DMS153 treated with DMSO at 0.1 percent for 48 hours (cell line): ENCODE measurements around the gene KAT2A.

Source experiments
- DNase-seq: peaks from one replicate; lab custom pipeline; 2025; ENCODE audit not compliant: unreplicated experiment; lab: John Stamatoyannopoulos, UW

Gene KAT2A

DNA sequence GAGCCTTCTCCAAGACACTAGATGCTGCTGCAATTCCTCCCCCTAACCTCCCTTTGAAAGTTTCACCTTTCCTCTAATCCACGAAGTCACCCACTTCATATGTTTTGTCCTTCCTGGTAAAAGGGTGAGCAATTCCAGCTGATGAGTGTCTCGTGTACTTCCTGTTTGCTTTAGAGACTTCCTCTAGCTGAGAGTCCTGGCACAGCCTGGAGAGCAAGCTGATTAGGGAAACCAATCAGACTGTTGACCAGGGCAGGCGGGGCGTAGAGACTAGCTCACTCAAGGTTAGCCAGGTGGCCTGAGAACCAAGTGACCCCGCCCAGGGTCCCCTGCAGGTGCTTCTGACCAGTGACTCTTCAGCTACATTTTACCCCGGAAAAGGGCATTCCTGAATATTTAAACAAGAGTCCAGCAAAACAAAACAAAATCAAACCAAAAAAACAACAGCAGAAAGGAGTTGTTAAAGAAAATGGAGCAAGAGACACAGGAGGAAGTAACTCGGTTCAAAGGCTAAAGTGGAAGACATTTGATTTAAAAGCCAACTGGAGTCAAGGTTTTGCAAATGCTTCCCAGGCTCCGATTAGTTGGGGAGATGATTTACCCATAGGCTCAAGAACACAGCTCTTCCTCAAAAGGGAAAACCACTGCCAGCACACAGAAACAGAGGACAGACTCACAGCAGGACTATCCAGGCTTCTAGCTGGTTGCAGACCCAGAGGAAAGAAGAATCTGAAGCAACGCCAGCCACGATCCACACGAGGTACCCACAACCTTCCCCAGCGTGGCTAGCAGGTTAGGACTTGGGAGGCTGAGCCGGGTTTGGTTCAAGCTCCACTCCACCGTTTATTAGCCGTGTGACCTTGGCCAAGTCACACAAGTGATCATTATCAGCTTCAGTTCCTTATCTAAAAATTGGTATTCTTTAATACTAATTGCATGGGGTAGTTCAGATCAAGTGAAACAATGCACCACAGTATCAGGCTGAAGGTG, 14.8 kb upstream of the KAT2A start:
- peak; percentile 70 for DNase-seq

DNA sequence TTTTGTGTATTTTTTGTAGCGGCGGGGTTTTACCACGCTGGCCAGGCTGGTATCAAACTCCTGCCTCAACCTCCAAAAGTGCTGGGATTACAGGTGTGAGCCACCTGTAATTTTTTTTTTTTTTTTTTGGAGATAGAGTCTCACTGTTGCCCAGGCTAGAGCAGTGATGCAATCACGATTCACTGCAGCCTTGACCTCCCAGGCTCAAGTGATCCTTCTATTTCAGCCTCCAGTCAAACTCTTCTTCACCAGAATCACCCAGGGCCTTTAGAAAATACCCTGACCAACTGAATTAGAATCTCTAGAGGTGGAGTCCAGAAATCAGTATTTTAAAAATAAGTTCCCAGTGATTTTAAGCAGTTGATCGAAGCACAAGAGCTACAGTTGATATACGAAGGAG, 14.0 kb upstream of the KAT2A start:
- no peak for DNase-seq

DNA sequence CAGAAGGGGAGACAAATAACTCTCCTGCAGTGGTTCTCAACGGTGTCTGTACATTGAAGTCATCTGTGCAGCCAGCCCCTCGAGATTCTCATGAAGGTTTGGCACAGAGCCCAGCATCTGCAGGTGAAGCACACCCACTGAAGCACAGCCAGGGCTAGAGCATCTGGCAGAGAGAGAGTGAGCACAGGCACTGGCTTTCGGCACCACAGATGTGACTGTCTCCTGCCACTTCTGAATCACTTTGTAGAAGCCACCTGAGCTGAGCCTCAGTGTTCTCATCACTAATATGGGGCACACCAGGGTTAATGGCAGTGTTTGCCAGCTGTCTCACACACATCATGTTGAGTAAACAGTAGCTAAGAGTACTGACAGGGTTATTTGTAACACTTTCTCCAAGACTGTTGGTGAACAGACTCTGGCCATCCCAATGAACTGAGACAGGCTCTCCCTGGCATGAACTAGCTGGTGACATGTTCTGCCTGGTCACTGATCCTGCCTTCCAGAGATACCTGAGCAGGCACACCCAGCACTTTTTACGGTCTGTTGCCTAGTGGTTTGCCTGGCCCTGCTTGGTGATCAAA, 12.4 kb upstream of the KAT2A start:
- DNase-seq: peak; percentile 36

DNA sequence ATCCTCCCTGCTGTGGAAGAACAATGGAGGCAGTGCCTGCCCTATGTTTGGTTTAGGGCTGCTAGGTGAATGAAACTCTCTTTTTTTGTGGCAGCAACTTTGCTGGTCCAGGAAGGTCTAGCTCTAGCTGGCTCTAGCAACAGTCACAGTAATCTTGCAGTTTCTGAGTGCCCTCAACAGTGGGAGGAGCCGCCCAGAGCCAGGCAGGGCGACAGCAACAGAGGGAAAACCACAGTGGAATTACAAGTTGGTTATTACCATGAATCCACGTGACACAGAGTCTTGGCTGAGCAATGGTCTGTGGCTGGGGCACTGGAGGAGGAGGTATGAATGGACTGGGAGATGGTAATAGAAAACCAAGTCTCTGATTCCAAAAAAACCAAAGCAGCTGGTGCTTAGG, 11.8 kb upstream of the KAT2A start:
- DNase-seq: no peak

DNA sequence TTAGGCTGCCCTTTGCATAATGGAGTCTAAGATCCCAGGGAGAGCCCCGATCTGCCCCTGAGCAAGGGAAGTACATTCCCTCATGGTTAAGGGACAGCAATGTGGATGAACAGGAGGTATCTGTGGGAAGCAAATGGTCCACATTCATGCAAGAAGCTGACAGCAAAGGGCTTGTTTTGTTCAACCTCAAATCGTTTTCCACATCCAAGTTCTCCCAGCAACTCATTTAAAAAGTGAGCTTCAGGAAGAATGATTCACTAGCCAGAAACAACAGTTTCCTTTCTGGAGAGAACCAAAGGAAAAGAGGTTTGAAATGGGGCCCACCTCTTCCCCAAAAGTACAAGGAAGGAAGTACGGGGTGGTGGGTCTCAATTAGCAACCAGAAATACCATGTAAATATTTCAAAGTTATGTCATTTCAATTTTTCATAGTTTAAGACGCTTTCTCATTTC, 10.8 kb upstream of the KAT2A start:
- no peak for DNase-seq

DNA sequence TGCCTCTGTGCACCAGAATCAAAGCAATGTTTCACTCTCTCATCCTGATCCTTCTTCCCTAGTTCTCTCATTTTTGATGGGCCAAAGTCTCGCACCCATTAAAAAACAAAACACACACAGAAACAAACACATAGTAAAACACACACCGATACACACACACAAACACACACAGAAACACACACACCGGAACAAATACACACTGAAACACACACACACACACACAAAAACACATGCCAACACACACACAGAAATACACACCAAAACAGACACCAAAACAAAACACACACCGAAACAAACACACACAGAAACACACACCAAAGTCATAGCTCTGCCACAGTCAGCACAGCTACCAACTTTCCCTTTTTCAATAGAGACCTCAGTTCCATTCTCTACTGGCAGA, 10.1 kb upstream of the KAT2A start:
- DNase-seq: no peak

DNA sequence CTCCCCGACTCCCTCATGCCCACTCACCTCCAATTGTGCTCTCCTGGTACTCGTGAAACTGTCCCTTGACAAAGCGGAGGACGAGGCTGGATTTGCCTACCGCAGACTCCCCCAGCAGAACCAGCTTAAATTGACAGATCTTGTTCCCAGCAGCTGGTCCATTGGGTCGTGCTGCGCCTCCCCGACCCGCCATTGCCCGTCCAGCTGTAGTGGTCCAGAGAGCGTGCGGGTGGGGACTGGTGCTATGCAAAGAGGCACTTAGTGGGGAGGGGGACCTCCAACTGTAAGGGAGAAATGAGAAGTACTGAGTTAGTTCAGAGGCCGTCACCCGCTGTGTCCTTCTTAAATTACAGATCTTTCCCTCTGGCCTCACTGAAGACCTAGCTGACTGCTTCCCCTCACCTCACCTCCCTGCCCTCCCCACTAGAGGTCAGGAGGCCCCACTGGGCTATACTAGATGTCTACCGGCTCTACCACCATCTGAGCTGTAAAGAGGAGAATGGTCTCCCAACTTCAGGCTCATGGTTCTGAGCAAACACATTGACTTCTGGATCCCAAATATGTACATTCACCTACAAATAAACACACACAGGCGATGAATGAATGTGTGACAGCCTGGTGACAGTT, 9.3 kb upstream of the KAT2A start:
- DNase-seq: no peak

DNA sequence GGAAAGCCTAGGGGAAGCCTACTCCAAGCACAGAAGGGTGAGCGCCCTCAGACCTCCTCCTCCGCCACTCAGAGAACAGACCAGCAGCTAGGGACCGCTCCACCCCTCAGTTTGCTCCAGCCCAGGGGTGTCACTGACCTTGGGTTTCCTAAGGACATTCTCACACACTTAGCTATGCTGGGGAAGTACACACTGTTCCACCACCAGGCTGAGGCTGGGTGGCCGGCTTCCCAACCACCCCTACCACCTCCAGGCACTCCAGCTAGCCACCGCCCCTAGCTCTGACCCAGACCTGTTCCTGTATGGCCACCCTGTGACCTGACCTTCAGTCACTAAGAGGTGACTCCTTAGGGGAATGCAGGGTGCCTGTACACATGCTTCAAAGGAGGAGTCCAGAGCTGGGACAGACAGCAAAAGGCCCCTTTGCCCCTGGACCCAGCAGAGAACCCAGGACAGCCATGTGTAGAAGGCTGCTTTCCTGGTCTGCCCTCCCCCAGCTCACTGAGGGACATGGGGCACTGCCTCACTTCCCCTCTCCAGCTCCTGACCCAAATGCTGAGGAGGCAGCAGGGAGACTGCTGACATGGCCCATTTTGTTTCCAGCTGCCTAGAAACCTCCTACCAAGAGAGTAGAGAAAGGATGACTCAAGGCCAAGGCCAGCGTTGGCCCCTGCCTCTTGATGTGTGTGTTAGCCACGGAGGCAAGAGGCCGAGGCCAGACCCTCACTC, 8.1 kb upstream of the KAT2A start:
- DNase-seq: no peak

DNA sequence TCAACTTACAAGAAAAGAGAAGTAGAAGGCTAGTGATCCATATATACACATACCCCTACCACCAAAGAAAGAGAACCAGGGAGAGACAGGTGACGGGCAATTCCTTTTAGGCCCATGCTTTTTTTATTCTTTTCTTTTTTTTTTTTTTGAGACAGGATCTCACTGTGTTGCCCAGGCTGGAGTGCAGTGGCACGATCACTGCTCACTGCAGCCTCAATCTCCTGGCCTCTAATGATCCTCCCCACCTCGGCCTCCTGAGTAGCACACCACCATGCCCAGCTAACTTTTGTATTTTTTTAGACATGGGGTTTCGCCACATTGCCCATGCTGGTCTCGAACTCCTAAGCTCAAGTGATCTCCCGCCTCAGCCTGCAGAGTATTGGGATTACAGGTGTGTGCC, 6.2 kb upstream of the KAT2A start:
- DNase-seq: no peak

DNA sequence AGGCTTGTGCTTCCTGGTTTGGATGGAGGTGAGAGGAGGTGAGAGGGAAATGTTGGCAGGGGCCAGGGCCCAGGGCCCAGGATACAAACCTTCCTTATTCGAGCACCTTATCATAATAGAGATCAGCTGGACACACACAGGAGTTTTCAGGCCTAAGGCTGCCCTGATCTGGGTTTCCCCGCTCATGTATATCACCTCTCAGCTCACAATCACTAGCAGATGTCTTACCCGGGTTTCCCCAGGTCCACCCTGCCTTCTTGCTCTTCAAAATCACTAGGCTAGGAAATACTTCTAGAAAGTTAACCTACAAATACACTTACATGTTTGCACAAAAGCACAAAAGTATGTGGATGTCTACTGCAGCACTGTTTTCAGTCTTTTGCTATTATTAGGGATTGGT, 5.7 kb upstream of the KAT2A start:
- DNase-seq: no peak

DNA sequence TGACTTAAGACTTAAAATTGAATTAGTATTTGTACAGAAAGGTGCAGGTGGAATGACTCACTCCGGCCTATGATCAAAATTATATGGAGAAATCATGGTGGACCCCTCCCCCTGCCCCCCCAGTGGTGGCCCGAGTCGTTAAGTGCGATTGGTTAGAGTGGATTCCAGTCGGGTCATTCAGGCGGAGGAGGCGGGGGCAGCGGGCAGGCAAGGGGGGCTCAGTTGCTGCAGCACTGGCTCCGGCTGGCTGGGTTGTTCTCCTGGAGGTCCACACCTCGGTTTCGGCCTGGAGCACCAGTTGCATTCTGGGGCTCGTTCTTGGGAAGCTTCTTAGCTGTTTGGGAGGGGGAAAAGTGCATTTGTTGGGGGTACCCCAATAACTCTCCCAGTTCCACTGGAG, 4.4 kb upstream of the KAT2A start:
- no peak for DNase-seq

DNA sequence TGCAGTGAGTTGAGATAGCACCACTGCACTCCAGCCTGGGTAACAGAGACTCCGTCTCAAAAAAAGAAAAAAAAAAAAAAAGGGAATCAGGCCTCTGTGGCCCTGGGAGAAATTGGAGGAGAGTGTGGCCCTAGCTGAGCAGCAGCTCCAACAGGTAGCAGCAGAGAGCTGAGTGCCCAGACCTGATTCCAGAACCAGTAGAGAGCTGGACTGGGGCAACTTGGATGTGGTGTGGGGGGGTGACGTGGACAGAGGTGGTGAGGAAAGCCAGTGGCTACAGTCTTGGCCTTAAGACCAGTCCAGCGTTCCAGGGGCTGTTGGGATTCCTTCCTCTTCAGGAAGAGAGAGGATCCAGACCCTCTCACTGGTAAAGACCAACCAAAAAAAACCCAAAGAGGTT, 3.1 kb upstream of the KAT2A start:
- DNase-seq: no peak

DNA sequence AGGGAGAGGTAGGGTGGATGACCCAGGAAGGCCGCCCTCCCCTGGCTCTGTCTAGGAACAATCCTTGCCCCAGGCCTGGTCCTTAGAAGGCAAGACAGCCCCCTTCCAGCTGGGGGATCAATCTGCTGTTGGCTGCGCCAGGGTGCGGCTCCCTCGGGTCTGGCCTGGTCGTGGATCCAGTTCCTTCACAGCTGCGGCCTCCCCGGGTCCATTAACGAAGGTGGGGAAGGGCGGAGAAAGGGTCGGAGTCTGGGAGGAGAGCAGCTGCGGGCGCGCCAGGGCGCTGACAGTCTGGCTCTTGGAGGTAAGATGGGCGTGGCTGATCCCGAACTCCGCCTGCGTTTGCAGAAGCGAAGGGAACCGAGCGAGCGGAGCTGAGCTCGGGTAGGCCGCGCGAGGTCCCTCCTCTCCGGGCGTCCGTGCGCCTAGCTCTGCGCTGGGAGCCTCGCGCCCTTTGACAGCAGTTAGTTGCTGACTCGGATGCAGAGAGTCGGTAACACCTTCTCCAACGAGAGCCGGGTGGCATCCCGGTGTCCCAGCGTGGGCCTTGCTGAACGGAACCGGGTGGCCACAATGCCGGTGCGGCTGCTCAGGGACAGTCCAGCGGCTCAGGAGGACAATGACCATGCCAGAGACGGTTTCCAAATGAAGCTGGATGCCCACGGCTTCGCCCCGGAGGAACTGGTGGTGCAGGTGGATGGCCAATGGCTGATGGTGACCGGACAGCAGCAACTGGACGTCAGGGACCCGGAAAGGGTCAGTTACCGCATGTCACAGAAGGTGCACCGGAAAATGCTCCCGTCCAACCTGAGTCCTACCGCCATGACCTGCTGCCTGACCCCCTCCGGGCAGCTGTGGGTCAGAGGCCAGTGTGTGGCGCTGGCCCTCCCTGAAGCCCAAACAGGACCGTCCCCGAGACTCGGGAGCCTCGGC, 1.5 kb upstream of the KAT2A start, which contains the start of gene HSPB9:
Gene HSPB9, plus strand, starts transcription at position 434 of the 933 bp plus-strand sequence. Its CDS starts 47 bp downstream, at position 481.
- peak; percentile 74 for DNase-seq

DNA sequence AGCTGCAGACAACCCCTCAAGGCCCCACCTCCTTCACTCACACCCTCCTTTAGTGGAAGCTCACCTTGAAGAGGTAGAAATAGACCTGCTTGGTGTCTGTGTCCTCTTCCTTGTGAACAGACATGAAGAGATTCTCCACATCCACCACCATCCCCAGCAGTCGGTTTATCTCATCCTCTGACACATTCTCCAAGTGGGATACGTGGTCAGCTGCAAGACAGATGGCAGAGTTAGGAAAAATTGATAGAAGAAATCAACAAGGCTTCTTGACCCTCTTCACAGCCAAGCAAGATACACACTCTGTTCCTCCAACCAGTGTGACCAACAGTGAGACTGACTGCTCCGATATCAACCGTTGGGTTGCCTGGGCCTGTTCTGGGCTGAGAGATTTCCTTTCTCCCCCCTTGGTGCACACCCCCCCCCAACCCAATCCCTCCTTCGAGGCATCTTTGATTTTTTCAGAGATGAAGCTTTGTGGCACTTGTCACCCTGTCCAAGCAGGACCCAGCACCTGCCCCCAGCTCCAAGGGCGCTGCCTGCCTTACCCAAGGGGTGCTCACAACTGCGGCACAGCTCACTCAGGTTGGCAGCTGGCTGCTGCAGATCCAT, 902 bp downstream of the KAT2A start:
- DNase-seq: no peak

DNA sequence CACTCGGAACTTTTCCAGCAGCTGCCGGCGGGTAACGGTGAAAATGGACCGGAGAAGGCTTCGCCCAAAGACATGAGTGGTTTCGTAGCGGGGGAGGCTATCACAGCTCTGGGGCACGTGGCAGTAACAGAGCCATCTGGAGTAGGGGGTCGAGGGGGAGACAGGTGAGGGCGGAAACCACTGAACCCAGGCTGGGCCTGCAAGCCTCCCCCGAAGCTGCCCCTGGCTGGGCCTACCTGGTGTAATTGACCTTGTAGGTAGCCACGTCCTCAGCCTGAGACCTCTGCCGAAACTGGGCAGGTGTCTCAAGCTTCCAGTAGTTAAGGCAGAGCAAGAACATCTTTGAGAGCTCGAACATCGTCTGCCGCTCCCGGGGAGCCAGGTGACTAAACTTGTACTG, 1.9 kb downstream of the KAT2A start:
- no peak for DNase-seq

DNA sequence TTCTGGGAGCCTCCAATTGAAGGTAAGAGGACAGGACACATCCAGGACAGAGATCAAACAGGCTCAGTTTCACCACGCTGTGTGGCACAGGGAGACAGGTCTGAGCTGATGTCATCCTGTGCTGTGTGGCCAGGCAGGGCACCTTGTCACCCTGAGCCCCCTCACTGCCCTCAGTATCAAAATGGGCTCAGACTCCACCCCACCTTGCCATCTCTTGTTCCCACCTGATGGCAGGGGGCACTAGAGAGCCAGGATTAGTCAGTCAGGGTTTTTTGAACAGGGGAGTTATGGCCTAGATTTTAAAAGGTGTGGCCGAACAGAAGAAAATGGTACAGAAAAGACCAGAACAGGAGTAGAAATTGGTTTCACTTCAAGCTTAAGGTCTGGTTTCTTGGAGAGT, 2.6 kb downstream of the KAT2A start:
- DNase-seq: no peak

DNA sequence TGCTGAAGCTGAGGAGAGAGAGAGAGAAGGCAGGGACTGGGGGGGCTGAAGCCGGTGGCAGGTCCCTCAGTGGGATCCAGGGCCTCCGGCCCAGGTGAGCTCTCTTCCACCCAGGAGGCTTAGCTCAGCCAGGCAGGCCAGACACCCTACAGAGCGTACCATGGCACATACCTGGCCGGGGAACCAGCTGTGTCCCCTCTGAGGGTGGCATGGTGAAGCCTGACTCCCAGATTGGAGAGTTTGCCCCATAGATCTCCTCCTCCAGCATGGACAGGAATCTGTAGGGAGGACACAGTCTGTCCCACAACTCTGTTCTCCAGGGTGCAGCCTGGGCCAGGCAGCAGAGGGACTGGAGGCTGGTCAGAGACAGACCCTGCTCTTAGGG, 3.0 kb downstream of the KAT2A start:
- DNase-seq: no peak

DNA sequence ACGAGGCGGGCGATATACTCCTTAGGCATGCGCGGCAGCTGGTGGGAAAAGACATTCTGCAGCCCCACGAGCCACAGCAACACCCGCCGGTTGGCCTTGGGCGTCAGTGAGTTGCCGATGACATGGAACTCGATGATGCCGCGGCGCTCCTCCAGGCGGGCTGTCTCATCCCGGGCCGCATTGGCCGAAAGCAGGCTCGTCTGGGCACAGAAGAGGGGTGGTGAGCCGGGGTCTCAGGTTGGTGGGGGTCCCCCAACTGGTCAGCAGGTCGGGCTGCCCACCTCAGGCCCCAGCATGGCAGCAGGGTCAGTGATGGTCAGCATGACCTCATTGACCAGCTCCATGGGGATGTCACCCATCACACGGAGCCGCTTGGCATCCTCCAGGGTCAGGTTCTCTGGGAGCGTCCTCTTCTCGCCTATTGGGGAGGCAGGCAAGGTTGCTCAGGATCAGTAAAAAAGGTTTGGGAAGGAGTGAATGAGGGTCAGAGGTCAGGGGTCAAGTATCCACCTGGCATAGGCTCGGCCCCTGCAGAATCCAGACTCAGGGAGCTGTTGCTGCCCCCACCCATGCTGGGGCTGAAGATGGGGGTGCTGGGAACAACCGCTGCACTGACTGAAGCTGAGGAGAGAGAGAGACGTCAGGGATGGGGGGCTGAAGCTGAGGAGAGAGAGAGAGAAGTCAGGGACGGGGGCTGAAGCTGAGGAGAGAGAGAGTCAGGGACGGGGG, 3.6 kb downstream of the KAT2A start:
- no peak for DNase-seq
